Endodermal cell (in vitro differentiated cells): ENCODE measurements around the gene COG7. TPM values are rescaled to one million over a fixed set of nuclear protein-coding genes. Genes with fewer than 3 reads are reported as not detected.

Experiments used
- DNase-seq: peaks from one replicate; pipeline ENCODE4 v3.0.0-alpha.2; 2017
- H3K27ac ChIP-seq: 2 replicates; pipeline ENCODE4 v1.5.1; 2013; ENCODE audit warnings: mild to moderate bottlenecking, low read depth, low read length, moderate library complexity
- H3K27me3 ChIP-seq: 2 replicates; pipeline ENCODE4 v1.6.1; 2013; ENCODE audit warnings: mild to moderate bottlenecking, low read length, moderate library complexity; ENCODE audit not compliant: insufficient read depth, control insufficient read depth, poor library complexity, severe bottlenecking
- H3K36me3 ChIP-seq: 2 replicates; pipeline ENCODE4 v1.7.0; 2013; ENCODE audit warnings: mild to moderate bottlenecking, low read length, moderate library complexity; ENCODE audit not compliant: control insufficient read depth, insufficient read depth
- H3K4me1 ChIP-seq: one replicate; pipeline ENCODE4 v1.7.0; 2013; ENCODE audit warnings: low read length; ENCODE audit not compliant: control insufficient read depth, insufficient read depth
- H3K4me3 ChIP-seq: 2 replicates; pipeline ENCODE4 v1.5.1; 2013; ENCODE audit warnings: mild to moderate bottlenecking, low read length, moderate library complexity
- H3K9ac ChIP-seq: 2 replicates; pipeline ENCODE4 v1.6.1; 2013; ENCODE audit warnings: mild to moderate bottlenecking, low read length, moderate library complexity; ENCODE audit not compliant: poor library complexity, severe bottlenecking; ENCODE audit errors: extremely low read depth
- H3K9me3 ChIP-seq: 2 replicates; pipeline ENCODE4 v1.6.1; 2013; ENCODE audit warnings: mild to moderate bottlenecking, low read length, moderate library complexity; ENCODE audit not compliant: control insufficient read depth
- H3K27ac Mint-ChIP-seq: 2 replicates; pipeline ENCODE4 v1.8.0; 2020; ENCODE audit warnings: mixed read lengths
- H3K27me3 Mint-ChIP-seq: 2 replicates; pipeline ENCODE4 v1.8.0; 2021; ENCODE audit warnings: mild to moderate bottlenecking, mixed read lengths; ENCODE audit not compliant: insufficient read depth
- H3K36me3 Mint-ChIP-seq: 2 replicates; pipeline ENCODE4 v1.8.0; 2020; ENCODE audit warnings: low read depth, mixed read lengths
- H3K4me1 Mint-ChIP-seq: 2 replicates; pipeline ENCODE4 v1.8.0; 2020; ENCODE audit warnings: mixed read lengths
- H3K4me3 Mint-ChIP-seq: 2 replicates; pipeline ENCODE4 v1.8.0; 2020; ENCODE audit warnings: mild to moderate bottlenecking, moderate library complexity, mixed read lengths
- H3K9me3 Mint-ChIP-seq: 2 replicates; pipeline ENCODE4 v1.8.0; 2020; ENCODE audit warnings: mild to moderate bottlenecking, mixed read lengths
- CTCF ChIP-seq: fragments of 200-600 bp; sonication (generic); conservative IDR thresholded peaks from 2 replicates; pipeline ENCODE4 v1.5.0; 2021; ENCODE audit warnings: antibody characterized with exemption, mild to moderate bottlenecking
- WGBS, 2 experiments: methylation state at CpG; one replicate each; pipeline versions ENCODE4 v1.1.5 to v1.1.7; 2013; ENCODE audit warnings: missing lambda C conversion rate in 2 of 2, mixed read lengths in 1 of 2; ENCODE audit not compliant: insufficient coverage in 1 of 2, insufficient read length in 1 of 2; 5-methylcytosine and 5-hydroxymethylcytosine counted together
- total RNA-seq, 2 donors: library from RNA; stranded (reverse); fragmentation: NEBNext Ultra II Directional in 1 of 2; extraction: Animal tissue kit (Norgen Biotek cat#: 25700) in 1 of 2; gene quantifications; 2 replicates in 1 of 2; 3 replicates in 1 of 2; pipeline ENCODE4 v1.2.1, GENCODE V29; 2021

Gene COG7
- total RNA-seq, 2 donors from 2014 or later: 19.9 to 31.3 TPM

GRCh38 chr16:23479138-23479537 lies 26.1 kb upstream of the COG7 start:
- no peaks in the 10 kb centered on the region for H3K9me3 Mint-ChIP-seq
- H3K4me1 ChIP-seq: no peaks in the 10 kb centered on the region
- H3K4me1 Mint-ChIP-seq: no peaks in the 10 kb centered on the region
- H3K27ac Mint-ChIP-seq: no peak overlapping the region
- H3K4me3 ChIP-seq: no peak overlapping the region
- DNase-seq: no peak
- peaks cover 85% of the 10 kb centered on the region for H3K36me3 ChIP-seq
- no peak for TF ChIP-seq CTCF
- H3K4me3 Mint-ChIP-seq: no peak overlapping the region
- peaks cover 85% of the 10 kb centered on the region for H3K36me3 Mint-ChIP-seq
- H3K27me3 ChIP-seq: no peaks in the 10 kb centered on the region
- 88 to 100% methylated on average over 1 to 3 of the region's 3 CpGs for WGBS, 2 experiments
- H3K27ac ChIP-seq: no peak overlapping the region
- H3K27me3 Mint-ChIP-seq: no peaks in the 10 kb centered on the region
- H3K9me3 ChIP-seq: no peaks in the 10 kb centered on the region
- H3K9ac ChIP-seq: no peak overlapping the region

- Histone ChIP-seq H3K9ac (no peak overlapping the region), H3K27me3 (no peaks in the 10 kb centered on the region), H3K4me3 (no peak overlapping the region), H3K27ac (no peak overlapping the region), H3K9me3 (no peaks in the 10 kb centered on the region), H3K36me3 (peaks cover 89% of the 10 kb centered on the region), H3K4me1 (no peaks in the 10 kb centered on the region)
- H3K27ac Mint-ChIP-seq: peak overlapping the region; percentile 30
- H3K36me3 Mint-ChIP-seq: peaks cover 90% of the 10 kb centered on the region
- no peak overlapping the region for H3K4me3 Mint-ChIP-seq
- no peaks in the 10 kb centered on the region for H3K9me3 Mint-ChIP-seq
- TF ChIP-seq CTCF: no peak
- WGBS, 2 experiments: 95 to 100% methylated on average over 3 of the region's 3 CpGs
- no peaks in the 10 kb centered on the region for H3K4me1 Mint-ChIP-seq
- no peak for DNase-seq
- no peaks in the 10 kb centered on the region for H3K27me3 Mint-ChIP-seq
These were observed 25.6 kb upstream of the COG7 start for GRCh38 chr16:23478566-23478965.

- WGBS, 2 experiments: 83 to 100% methylated on average over 1 of the region's 1 CpG
- Histone ChIP-seq H3K9me3 (no peaks in the 10 kb centered on the region), H3K27me3 (no peaks in the 10 kb centered on the region), H3K9ac (no peak overlapping the region), H3K27ac (no peak overlapping the region), H3K4me3 (no peak overlapping the region), H3K36me3 (peaks cover 73% of the 10 kb centered on the region), H3K4me1 (no peaks in the 10 kb centered on the region)
- no peaks in the 10 kb centered on the region for H3K27me3 Mint-ChIP-seq
- H3K27ac Mint-ChIP-seq: no peak overlapping the region
- no peaks in the 10 kb centered on the region for H3K9me3 Mint-ChIP-seq
- peaks cover 74% of the 10 kb centered on the region for H3K36me3 Mint-ChIP-seq
- H3K4me3 Mint-ChIP-seq: no peak overlapping the region
- no peak for TF ChIP-seq CTCF
- no peak for DNase-seq
- no peaks in the 10 kb centered on the region for H3K4me1 Mint-ChIP-seq
These were observed 23.3 kb upstream of the COG7 start for GRCh38 chr16:23476289-23476688.
